Heart right ventricle (tissue), 16 donors: ENCODE results near the gene CDCA8. TPM values are rescaled to one million over a fixed set of nuclear protein-coding genes. Genes with fewer than 3 reads are reported as not detected.

Experiments
- ATAC-seq, 8 donors: fragments of 200-7000 bp; cut with Tn5 transposase; one replicate each; pipeline ENCODE4 v1.9.1; 2020; ENCODE audit warnings: mild to moderate bottlenecking in 8 of 8, moderate library complexity in 8 of 8, moderate number of reproducible peaks in 1 of 8
- DNase-seq, 2 donors: peaks; one replicate each; pipeline ENCODE4 v3.0.0-alpha.2; 2020
- H3K27ac ChIP-seq, 10 donors: fragments of 200-600 bp; sonication (generic) in 2 of 10; one replicate each; pipeline versions ENCODE4 v1.5.0 to v1.8.0; 2020 to 2022; ENCODE audit warnings: mild to moderate bottlenecking in 3 of 10
- H3K27me3 ChIP-seq, 7 donors: fragments of 200-600 bp; one replicate each; pipeline ENCODE4 v1.8.0; 2021 to 2022; ENCODE audit warnings: mild to moderate bottlenecking in 2 of 7
- H3K36me3 ChIP-seq, 9 donors: fragments of 200-600 bp; sonication (generic) in 1 of 9; one replicate each; pipeline versions ENCODE4 v1.5.0 to v1.8.0; 2020 to 2022; ENCODE audit warnings: mild to moderate bottlenecking in 2 of 9
- H3K4me1 ChIP-seq, 9 donors: fragments of 200-600 bp; sonication (generic) in 1 of 9; one replicate each; pipeline versions ENCODE4 v1.5.0 to v1.8.0; 2020 to 2022; ENCODE audit warnings: mild to moderate bottlenecking in 4 of 9
- H3K4me3 ChIP-seq, 10 donors: fragments of 200-600 bp; sonication (generic) in 2 of 10; one replicate each; pipeline versions ENCODE4 v1.5.0 to v1.8.0; 2020 to 2022; ENCODE audit warnings: mild to moderate bottlenecking in 7 of 10, moderate library complexity in 2 of 10
- H3K9me3 ChIP-seq, 11 donors: fragments of 200-600 bp in 10 of 11; sonication (generic) in 2 of 11; one replicate each; pipeline versions ENCODE4 v1.5.0 to v1.8.0; 2013 to 2022; ENCODE audit warnings: mild to moderate bottlenecking in 2 of 11, control low read depth in 1 of 11, moderate library complexity in 1 of 11
- CTCF ChIP-seq, 9 donors: fragments of 200-600 bp; sonication (generic) in 2 of 9; IDR thresholded peaks; one replicate each; pipeline versions ENCODE4 v1.5.0 to v1.8.0; 2021 to 2022; ENCODE audit warnings: antibody characterized with exemption in 9 of 9, mild to moderate bottlenecking in 5 of 9, moderate library complexity in 1 of 9
- WGBS, 2 donors: extraction: QIAGEN DNeasy Blood & Tissue Kit; methylation state at CpG; one replicate each; pipeline ENCODE4 v1.1.7; 2013; ENCODE audit warnings: inconsistent platforms in 1 of 2; 5-methylcytosine and 5-hydroxymethylcytosine counted together
- intact Hi-C, 10 donors: fragments of 100-400 bp; cut with DNase I; formaldehyde crosslinking; loops; one replicate each; pipeline versions ENCODE4 v1.11.1 to v1.14.2; 2022
- polyA plus RNA-seq, 2 donors: library from polyadenylated mRNA; stranded (reverse); fragments of 200-250 nt; gene quantifications; one replicate each; pipeline ENCODE4 v1.2.3, GENCODE V29; 2013
- total RNA-seq, 10 donors: library from RNA; stranded (reverse); fragmentation: NEBNext Ultra II Directional in 3 of 10; extraction: Animal tissue kit (Norgen Biotek cat#: 25700) in 3 of 10; gene quantifications; one replicate each; pipeline versions ENCODE4 v1.2.1 to v1.2.4, GENCODE V29; 2021 to 2023
- donor health status: Arrhythmogenic right ventricular cardiomyopathy.
- donor health status: ischemic (EF 13 %, LVEDD 7.1; RV severe dilation, severe dysfunction).
- donor health status: healthy with polysubstance abuse.
- donor health status: DM: no; HTN: yes; CAD: no.
- donor health status: DM: no; HTN: no; CAD: no.
- donor health status: ischemic (EF 25% LVEDD 6.9; RV normal size, moderate dysfunction).
- donor health status: ischemic (EF 25% LVEDD 5.7; RV mildly dilated, moderate dysfunction).
- donor health status: healthy.
- donor health status: DM: yes; HTN: yes; CAD: no.
- donor health status: Ischemic cardiomyopathy.
- donor health status: ischemic (EF 35%, LVEDD 5.7; RV mildly dilated, moderate dysfunction).
- donor health status: nonischemic (EF 11% LVEDD 7.7; RV severe dilation, severe dysfunction).
- donor health status: DM: yes; HTN: yes; CAD: no.
- donor health status: PGD.
- donor health status: ischemic (EF 29% LVEDD 5.4; RV normal size, mild dysfunction).
- donor health status: nonischemic (EF 23%, LVEDD 6.1; RV moderate dilation, normal function).

The CDCA8 gene
- total and polyA plus RNA-seq, 12 donors: 0.09 to 2.9 (median 0.41) TPM; not detected in 1

GRCh38 chr1:37660664-37661063 lies 31.7 kb upstream of the CDCA8 start:
- no peak for ATAC-seq
- TF ChIP-seq CTCF (IDR thresholded peaks at IDR 0.05): no peak
- no peak for DNase-seq
- 12 to 15% methylated on average over 10 of the region's 10 CpGs for WGBS, 2 donors
- Histone ChIP-seq H3K4me1 (no peaks in the 10 kb centered on the region), H3K36me3 (no peaks in the 10 kb centered on the region), H3K27me3 (peaks cover 0 to 79% (median 59%) of the 10 kb centered on the region in 7 donors), H3K27ac (no peak overlapping the region), H3K9me3 (no peaks in the 10 kb centered on the region), H3K4me3 (no peak overlapping the region)
- intact Hi-C loops: no loop called here

- DNase-seq: no peak
- Histone ChIP-seq H3K4me1 (no peaks in the 10 kb centered on the region), H3K36me3 (no peaks in the 10 kb centered on the region), H3K4me3 (no peak overlapping the region), H3K27me3 (peaks cover 0 to 82% (median 59%) of the 10 kb centered on the region in 7 donors), H3K9me3 (no peaks in the 10 kb centered on the region), H3K27ac (no peak overlapping the region)
- WGBS, 2 donors: 42 to 54% methylated on average over 9 of the region's 9 CpGs
- intact Hi-C loops: no loop called here
- TF ChIP-seq CTCF (IDR thresholded peaks at IDR 0.05): no peak
- ATAC-seq: no peak
Measured at GRCh38 chr1:37661401-37661800, 30.9 kb upstream of the CDCA8 start.

- H3K4me1 ChIP-seq: no peaks in the 10 kb centered on the region
- WGBS, 2 donors: 73 to 78% methylated on average over 11 of the region's 11 CpGs
- DNase-seq (no peak), ATAC-seq (no peak)
- no peak for TF ChIP-seq CTCF (IDR thresholded peaks at IDR 0.05)
- H3K36me3 ChIP-seq: no peaks in the 10 kb centered on the region
- intact Hi-C loops: no loop called here
- H3K27me3 ChIP-seq: peaks cover 0 to 75% (median 55%) of the 10 kb centered on the region in 7 donors
- H3K4me3 ChIP-seq: no peak overlapping the region
- no peak overlapping the region for H3K27ac ChIP-seq
- H3K9me3 ChIP-seq: no peaks in the 10 kb centered on the region
Measured at GRCh38 chr1:37662031-37662755, 30.1 kb upstream of the CDCA8 start.

GRCh38 chr1:37663426-37664000 lies 28.8 kb upstream of the CDCA8 start:
- Histone ChIP-seq H3K27me3 (peaks cover 0 to 71% (median 52%) of the 10 kb centered on the region in 7 donors), H3K9me3 (no peaks in the 10 kb centered on the region), H3K4me1 (no peaks in the 10 kb centered on the region), H3K27ac (no peak overlapping the region), H3K4me3 (no peak overlapping the region), H3K36me3 (no peaks in the 10 kb centered on the region)
- DNase-seq: no peak
- no peak for ATAC-seq
- WGBS, 2 donors: 29% methylated on average over 14 of the region's 14 CpGs
- intact Hi-C loops: no loop called here
- no peak for TF ChIP-seq CTCF (IDR thresholded peaks at IDR 0.05)
